Islet of Langerhans (tissue), 1 donor: Measurements from ENCODE around the gene GRM8.
"Not testable (repeated sequence)": the region's sequence is repeated elsewhere in the genome, so short reads cannot be mapped to it uniquely, and the experiment has no call there.

Experiments used
- FAIRE-seq: peaks from one replicate; lab custom pipeline; 2011; peaks lifted over from hg19 to GRCh38; lab: Jason Lieb, UNC

GRM8 gene

DNA sequence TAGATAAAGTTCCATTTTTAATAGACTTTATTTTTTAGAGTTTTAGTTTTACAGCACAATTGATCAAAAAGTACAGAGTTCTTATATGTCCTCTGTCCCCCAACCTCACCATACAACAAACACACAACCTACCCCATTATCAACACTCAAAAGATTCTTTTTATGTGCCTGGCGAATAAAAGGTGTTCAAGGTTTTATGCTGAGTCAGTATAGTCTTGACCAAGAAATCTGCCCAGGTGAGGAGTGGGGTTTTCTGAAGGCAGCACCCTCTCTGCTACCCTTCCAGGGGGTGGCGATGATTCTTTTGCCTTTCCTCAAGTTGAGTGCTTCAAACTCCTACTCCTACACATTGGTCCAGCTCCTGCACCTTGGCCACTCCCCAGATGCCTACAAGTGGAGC, 222.9 kb downstream of the GRM8 start:
- FAIRE-seq = no peak

GRCh38 chr7:127021857-127022256, 230.9 kb downstream of the GRM8 start:
- FAIRE-seq = no peak

GRCh38 chr7:127021019-127021738, 231.6 kb downstream of the GRM8 start:
- FAIRE-seq = no peak

DNA sequence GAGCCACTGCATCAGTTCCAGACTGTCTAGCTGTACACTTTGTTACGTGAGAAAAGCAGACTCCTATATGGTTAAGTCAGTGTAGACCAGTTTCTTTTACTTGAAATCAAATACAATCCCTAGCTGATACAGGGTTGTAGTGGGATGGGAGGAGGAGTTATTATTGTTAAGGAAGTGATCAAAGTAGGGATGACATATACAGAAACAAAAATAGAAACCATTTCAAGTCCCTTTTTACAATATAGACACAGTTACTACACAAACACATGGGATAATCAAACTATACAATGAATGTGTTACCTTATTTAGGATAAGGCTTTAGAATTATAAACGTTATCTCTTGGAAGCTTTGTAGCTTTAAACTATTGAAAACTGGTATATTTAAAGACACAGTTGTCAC, 233.9 kb downstream of the GRM8 start:
- no peak for FAIRE-seq

GRCh38 chr7:127017196-127017595, 235.5 kb downstream of the GRM8 start:
- FAIRE-seq = no peak

- FAIRE-seq = no peak
Measured at GRCh38 chr7:127000725-127001124, 252.0 kb downstream of the GRM8 start.

DNA sequence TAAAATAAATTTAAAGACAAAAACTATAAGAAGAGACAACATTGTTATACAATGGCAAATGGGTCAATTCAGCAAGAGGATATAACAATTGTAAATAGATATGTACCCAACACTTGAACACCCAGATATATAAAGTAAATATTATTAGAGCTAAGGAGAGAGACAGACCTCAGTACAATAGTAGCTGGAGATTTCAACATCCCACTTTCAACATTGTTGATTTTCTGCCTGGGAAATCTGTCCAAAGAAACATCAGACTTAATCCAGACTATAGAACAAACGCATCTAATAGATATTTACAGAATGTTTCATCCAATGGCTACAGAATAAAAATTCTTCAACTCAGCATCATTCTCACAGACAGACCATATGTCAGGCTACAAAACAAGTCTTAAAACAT, 256.1 kb downstream of the GRM8 start:
- no peak for FAIRE-seq

DNA sequence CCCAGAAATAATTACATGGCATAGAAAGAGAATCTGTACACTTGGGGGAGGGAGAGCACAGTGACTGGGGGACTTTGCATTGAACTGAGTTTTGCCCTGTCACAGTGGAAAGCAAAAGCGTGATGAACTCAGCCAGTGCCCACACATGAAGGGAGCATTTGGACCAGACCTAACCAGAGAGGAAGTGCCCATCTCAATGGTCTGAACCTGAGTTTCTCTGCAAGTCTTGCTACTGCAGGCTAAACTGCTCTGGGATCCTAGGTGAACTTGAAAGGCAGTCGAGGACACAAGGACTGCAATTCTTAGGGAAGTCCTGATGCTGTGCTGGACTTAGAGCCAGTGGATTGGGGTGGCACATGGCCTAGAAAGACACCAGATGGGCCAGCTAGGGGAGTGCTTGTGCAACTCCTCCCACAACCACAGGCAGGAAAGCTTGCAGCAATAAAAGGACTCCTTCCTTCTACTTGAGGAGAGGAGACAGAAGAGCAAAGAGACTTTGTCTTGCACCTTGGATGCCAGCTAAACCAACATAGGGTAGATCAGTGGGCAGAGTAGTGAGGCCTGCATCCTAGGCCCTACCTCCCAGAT, 259.0 kb downstream of the GRM8 start:
- no peak for FAIRE-seq

- no peak for FAIRE-seq
Measured at GRCh38 chr7:126988022-126988421, 264.7 kb downstream of the GRM8 start.

DNA sequence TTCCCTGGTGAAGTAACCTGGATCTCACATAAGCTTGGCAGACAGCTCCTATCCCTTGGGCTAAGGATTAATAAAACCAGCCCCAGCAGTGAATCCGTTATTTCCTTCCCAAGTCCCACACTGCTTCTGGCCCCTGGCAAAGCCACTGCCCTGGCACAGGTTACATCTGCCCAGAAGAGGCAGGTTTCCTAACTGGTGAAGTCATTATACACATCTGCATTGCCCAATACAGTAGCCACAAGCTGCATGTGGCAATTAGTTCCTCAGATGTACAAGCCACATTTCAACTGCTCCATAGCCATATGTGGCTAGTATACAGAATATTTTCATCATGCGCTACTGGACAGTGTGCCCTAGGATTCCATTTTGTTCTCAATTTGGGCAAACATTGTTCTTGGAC, 273.0 kb downstream of the GRM8 start:
- FAIRE-seq = no peak

DNA sequence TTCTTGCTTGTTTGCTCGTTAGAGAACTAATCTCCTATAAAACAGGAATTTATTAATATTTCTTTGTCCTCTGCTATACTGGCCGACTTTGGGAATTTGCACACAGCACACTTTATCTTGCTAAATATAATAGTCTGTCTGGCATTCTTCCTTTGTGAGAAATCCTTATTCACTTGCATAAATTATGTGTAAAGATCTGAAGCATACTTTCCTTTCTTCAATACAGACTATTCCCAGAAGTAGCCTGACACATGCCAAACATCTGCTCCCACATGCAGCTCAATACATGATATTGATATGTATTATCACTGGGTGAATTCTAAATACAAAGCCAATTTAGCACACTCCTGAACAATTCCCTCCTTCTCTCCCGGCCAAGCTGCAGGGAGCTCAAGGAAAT, 273.9 kb downstream of the GRM8 start:
- no peak for FAIRE-seq

DNA sequence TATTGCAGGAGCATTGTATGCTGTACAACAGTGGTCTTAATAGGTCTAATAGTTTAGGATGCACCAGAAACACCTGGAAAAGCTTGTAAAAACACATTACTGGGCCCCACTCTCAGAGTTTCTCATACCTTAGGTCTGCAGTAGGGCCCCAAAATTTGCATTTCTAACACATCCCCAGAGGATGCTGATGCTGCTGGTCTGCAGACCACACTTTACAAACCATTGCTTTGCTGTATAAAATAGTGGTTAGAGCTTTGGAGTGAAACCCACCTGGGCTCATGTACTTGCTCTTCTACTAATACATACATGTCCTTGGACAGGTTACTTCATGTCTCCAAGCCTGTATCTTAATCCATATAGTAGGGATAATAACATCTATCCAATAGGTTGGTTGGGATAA, 279.7 kb downstream of the GRM8 start:
- FAIRE-seq = no peak

GRCh38 chr7:126972571-126972970, 280.2 kb downstream of the GRM8 start:
- no peak for FAIRE-seq

DNA sequence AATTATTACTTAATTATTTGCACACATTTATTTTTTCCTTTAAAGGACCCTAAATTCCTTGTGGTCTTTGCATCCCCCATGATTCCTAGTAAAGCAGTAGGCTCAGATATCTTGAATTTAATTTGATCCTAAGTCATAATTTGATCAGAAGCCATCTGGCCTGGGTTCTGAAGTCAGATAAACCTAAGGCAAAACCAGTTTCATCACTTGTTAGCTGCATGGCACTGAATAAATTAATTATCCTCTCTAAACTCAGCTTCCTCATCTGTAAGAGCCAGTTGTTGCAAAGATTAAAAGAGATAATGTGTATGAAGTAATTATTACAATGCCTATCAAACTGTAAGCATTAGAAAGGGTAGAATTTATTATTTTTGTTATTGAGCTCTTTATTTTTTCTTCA, 293.1 kb downstream of the GRM8 start:
- no peak for FAIRE-seq

GRCh38 chr7:126958367-126958766, 294.4 kb downstream of the GRM8 start:
- FAIRE-seq = no peak

GRCh38 chr7:126957443-126957842, 295.3 kb downstream of the GRM8 start:
- FAIRE-seq = no peak

GRCh38 chr7:126953461-126953860, 299.3 kb downstream of the GRM8 start:
- FAIRE-seq = no peak

DNA sequence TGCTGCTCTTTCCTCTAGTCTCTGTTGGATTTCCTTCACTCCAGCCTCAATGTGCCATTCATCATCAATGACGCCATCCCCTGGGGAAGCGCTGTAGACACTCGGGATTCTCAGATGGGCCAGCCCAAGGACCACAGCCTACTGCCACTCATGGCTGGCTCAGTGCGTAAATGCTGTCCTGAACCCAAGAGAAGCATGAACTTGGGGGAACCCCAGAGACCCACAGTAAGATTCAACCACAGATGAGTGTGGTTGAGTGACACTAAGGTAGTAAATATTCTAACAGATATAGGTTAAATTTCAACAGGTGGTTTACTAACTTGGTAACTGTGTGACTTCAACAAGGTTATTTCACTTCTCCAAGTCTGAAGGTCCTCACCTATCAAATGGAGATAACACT, 304.1 kb downstream of the GRM8 start:
- no peak for FAIRE-seq

- FAIRE-seq = no peak
Measured at GRCh38 chr7:126940723-126941307, 311.9 kb downstream of the GRM8 start.

DNA sequence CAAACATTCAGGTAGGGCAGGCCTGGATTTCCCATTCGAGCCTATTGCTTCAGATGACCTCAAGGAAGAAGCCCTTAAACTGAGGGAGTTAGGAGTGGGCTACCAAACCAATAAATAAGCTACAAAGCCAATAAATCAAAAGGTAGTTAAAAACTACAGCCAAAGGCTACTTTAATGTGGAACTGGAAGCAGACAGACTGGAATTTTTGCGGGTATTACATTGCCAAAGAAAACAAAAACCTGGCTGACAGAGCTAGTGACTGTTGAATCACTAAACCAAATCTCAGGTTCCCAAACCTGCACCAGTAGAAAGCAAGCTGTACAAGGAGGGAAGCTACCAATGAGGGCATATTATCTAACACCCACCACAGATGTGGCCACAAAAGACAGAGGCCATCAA, 315.6 kb downstream of the GRM8 start:
- no peak for FAIRE-seq

GRCh38 chr7:126931581-126931980, 321.2 kb downstream of the GRM8 start:
- FAIRE-seq = no peak

DNA sequence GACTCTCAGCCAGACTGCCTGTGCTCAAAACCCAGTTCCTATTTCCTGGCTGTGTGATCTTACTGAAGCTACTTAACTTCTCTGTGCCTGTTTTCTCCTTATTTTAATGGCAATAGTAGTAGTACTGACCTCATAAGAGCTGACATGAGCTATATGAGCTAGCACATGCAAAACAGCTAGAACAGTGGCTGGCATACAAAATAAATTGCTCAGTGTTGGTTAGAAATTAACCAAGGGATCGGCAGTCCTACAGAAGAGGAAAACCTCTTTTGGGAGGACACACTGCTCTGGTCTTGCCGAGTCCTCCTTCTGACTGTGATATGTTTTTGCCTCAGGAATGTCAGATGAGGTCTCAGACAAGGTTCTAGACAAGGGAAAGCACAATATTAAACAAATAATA, 322.6 kb downstream of the GRM8 start:
- FAIRE-seq = no peak

DNA sequence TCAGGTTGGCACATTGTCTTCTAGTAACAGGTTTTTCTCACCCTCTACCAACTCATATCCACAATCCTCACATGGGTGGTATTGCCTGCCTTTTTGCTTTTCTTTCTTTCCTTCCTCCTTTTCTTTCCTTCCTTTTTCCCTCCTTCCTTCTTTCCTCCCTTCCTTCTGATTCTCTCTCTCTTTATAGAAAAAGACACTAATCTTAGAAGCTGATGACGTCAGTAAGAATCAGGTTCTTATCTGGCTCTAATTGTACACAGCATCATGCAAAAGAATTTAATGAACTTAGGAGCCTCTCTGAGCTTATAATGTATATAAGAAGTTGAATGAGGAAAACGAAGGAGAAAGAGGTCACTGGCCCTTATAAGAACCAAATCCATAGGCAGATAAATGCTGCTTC, 328.3 kb downstream of the GRM8 start:
- FAIRE-seq = no peak

DNA sequence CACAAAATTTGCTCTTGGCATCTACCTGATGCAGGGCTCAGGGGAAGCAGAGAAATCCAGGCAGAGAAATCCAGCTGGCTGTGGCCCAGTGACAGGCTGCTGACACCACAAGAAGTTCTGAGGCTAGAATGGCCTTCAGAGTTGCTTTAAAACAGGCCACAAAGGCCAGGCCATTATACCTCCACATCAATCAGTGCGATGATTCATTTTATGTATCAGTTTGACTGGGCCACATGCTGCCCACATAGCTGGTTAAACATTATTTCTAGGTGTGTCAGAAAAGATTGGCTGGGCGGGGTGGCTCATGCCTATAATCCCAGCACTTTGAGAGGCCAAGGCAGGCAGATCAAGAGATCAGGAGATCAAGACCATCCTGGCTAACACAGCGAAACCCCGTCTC, 341.1 kb downstream of the GRM8 start:
- FAIRE-seq = not testable (repeated sequence)
